GM23248 (cell line): ENCODE data around the gene LCN12.

Experiments
- EZH2 ChIP-seq: fragments of 200-600 bp; sonication (generic); IDR thresholded peaks from 2 replicates; pipeline ENCODE4 v1.6.1; 2018; ENCODE audit warnings: antibody characterized with exemption, mild to moderate bottlenecking; ENCODE audit not compliant: insufficient read depth, poor library complexity, severe bottlenecking
- EZH2phosphoT487 ChIP-seq: fragments of 200-600 bp; sonication (generic); IDR thresholded peaks from 2 replicates; pipeline ENCODE4 v1.6.1; 2018; ENCODE audit warnings: antibody characterized with exemption, moderate library complexity, mild to moderate bottlenecking, low read depth; ENCODE audit not compliant: insufficient read depth

- TF ChIP-seq EZH2 (no peak), EZH2phosphoT487 (no peak)
Observed at GRCh38 chr9:136906266-136906665, 45.8 kb upstream of the LCN12 start.
